Measurements from ENCODE around the gene HECTD3.
"Not testable (repeated sequence)": the region's sequence is repeated elsewhere in the genome, so short reads cannot be mapped to it uniquely, and the experiment has no call there.

Gene HECTD3

DNA sequence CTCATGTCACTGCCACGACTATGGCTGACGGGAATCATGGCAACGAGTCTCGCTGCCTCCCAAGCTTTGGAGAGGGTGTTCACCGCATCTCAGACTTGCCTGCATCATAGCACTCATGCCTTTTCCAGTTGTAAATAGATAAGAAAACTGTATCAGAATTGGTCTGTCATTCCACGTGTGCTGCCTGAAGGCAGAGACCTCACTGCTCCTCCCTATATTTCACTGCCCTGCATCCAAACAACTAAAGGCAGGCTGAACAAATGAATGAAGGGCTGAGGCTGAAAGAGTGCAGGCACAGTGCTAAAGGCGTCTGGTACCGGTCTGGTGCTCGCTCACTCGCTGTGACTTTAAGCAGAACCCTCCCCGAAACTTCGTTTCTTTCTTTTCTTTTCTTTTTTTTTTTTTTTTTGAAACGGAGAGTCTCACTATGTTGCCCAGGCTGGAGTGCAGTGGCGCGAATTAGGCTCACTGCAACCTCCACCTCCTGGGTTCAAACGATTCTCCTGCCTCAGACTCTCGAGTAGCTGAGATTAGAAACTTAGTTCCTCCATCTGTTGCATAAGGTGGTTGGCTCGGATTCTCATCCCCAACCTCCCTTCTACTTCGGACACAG is 25.3 kb downstream of the HECTD3 start:
- DNase-seq, result no peak

DNA sequence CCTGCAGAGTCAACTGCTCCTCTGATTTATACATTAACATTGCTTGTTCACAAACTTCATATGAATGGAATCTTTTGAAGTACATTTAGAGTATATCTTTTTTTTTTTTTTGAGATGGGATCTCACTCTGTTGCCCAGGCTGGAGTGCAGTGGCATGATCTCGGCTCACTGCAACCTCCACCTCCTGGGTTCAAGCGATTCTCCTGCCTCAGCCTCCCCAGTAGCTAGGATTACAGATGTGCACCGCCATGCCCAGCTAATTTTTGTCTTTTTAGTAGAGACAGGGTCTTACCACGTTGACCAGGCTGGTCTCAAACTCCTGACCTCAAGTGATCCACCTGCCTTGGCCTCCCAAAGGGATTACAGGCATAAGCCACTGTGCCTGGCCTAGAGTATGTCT is 33.8 kb downstream of the HECTD3 start:
- not testable (repeated sequence) for DNase-seq

- DNase-seq, result no peak
Observed at GRCh38 chr1:44976252-44976651, 34.9 kb downstream of the HECTD3 start.

GRCh38 chr1:44973645-44974044 is 37.5 kb downstream of the HECTD3 start:
- DNase-seq, result no peak

GRCh38 chr1:44970317-44970716 is 40.8 kb downstream of the HECTD3 start:
- no peak for DNase-seq

DNA sequence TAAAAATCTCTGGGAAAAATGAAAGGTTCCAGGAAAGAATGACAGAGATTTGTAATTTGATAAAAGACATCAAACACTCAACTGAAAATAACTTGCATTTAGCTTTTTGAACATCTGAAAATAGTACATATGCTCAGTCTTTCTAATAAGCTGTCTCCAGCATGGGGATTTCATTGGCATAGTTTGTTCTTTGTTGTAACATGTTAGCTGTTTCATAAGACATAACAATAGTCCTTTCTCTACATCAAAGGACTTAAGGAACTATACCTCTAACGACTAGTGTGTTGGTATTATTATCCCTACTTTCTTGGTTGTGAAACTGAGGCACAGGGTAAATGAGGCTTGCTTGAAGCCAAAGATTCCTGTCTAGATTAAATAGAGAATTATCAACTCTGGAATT is 46.7 kb downstream of the HECTD3 start:
- no peak for DNase-seq

GRCh38 chr1:44962729-44963128 is 48.4 kb downstream of the HECTD3 start:
- DNase-seq, result no peak

GRCh38 chr1:44962022-44962421 is 49.1 kb downstream of the HECTD3 start:
- not testable (repeated sequence) for DNase-seq

DNA sequence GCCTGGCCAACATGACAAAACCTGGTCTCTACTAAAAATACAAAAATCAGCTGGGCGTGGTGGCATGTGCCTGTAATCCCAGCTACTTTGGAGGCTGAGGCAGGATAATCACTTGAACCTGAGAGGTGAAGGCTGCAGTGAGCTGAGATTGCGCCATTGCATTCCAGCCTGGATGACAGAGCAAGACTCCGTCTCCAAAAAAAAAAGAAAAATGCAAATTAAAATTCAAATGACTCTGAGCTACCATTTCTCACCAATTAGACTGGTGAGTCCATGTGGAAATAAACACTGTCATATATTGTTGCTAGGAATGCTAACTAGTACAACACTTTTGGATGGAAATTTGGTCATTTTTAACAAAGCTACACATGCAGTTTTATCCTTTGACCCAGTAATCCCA is 53.6 kb downstream of the HECTD3 start:
- DNase-seq, result not testable (repeated sequence)

DNA sequence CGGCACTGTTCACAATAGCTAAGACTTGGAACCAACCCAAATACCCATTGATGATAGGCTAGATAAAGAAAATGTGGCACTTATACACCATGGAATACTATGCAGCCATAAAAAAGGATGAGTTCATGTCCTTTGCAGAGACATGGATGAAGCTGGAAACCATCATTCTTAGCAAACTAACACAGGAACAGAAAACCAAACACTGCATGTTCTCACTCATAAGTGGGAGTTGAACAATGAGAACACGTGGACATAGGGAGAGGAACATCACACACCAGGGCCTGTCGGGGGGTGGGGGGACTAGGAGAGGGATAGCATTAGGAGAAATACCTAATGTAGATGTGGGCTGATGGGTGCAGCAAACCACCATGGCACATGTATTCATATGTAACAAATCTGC is 55.0 kb downstream of the HECTD3 start:
- not testable (repeated sequence) for DNase-seq
